ENCODE measurements around the gene NKAIN1. TPM values are rescaled to one million over a fixed set of nuclear protein-coding genes. Genes with fewer than 3 reads are reported as not detected.
A peak's percentile ranks its signal among the peaks of the same experiment; 100 is the strongest.
"Not testable (repeated sequence)": the region's sequence is repeated elsewhere in the genome, so short reads cannot be mapped to it uniquely, and the experiment has no call there.

Gene NKAIN1
- total RNA-seq, 1 experiment from 2014 or later: 0.63 TPM

GRCh38 chr1:31154000-31154631 is 85.6 kb downstream of the NKAIN1 start:
- no peak for DNase-seq (ENCODE audit: low read depth)

GRCh38 chr1:31153423-31153822 is 86.3 kb downstream of the NKAIN1 start:
- no peak for DNase-seq (ENCODE audit: low read depth)

GRCh38 chr1:31152181-31152795 is 87.4 kb downstream of the NKAIN1 start:
- DNase-seq (ENCODE audit: low read depth): peak; percentile 68

- no peak for DNase-seq (ENCODE audit: low read depth)
These were observed 88.3 kb downstream of the NKAIN1 start for GRCh38 chr1:31151402-31151801.

- no peak for DNase-seq (ENCODE audit: low read depth)
These were observed 91.3 kb downstream of the NKAIN1 start for GRCh38 chr1:31148409-31148808.

GRCh38 chr1:31145648-31146047 is 94.0 kb downstream of the NKAIN1 start:
- DNase-seq (ENCODE audit: low read depth): no peak

- DNase-seq (ENCODE audit: low read depth): no peak
These were observed 95.2 kb downstream of the NKAIN1 start for GRCh38 chr1:31144442-31144841.

GRCh38 chr1:31143455-31143854 is 96.2 kb downstream of the NKAIN1 start:
- no peak for DNase-seq (ENCODE audit: low read depth)

- DNase-seq (ENCODE audit: low read depth): no peak
These were observed 97.3 kb downstream of the NKAIN1 start for GRCh38 chr1:31142406-31142805.

GRCh38 chr1:31140299-31140698 is 99.4 kb downstream of the NKAIN1 start:
- DNase-seq (ENCODE audit: low read depth): no peak

- not testable (repeated sequence) for DNase-seq (ENCODE audit: low read depth)
These were observed 100.7 kb downstream of the NKAIN1 start for GRCh38 chr1:31138797-31139521.

- DNase-seq (ENCODE audit: low read depth): not testable (repeated sequence)
These were observed 101.8 kb downstream of the NKAIN1 start for GRCh38 chr1:31137873-31138272.

- no peak for DNase-seq (ENCODE audit: low read depth)
These were observed 103.6 kb downstream of the NKAIN1 start for GRCh38 chr1:31135973-31136600.

- DNase-seq (ENCODE audit: low read depth): no peak
These were observed 106.3 kb downstream of the NKAIN1 start for GRCh38 chr1:31133368-31133767.

Other genes with a start within 250 kb of the NKAIN1 start
- 38.5 and 61.3 TPM in 2 replicates for gene PUM1, start 174.2 kb downstream of the NKAIN1 start, total RNA-seq (2014; rRNA removed; shearing (Covaris generic))
- 139 and 149 TPM in 2 replicates for gene SNRNP40, start 56.9 kb upstream of the NKAIN1 start, total RNA-seq (2014; rRNA removed; shearing (Covaris generic))
- gene ZCCHC17, start 57.1 kb upstream of the NKAIN1 start, total RNA-seq (2014; rRNA removed; shearing (Covaris generic)): 56.9 and 59.1 TPM in 2 replicates
- gene FABP3, start 133.2 kb upstream of the NKAIN1 start, total RNA-seq (2014; rRNA removed; shearing (Covaris generic)): not detected in 2 replicates
- gene SERINC2, start 173.3 kb upstream of the NKAIN1 start, total RNA-seq (2014; rRNA removed; shearing (Covaris generic)): 3.2 and 4.1 TPM in 2 replicates